D721Med (cell line): ENCODE results near the gene CDH16.
"Not testable (repeated sequence)": the region's sequence is repeated elsewhere in the genome, so short reads cannot be mapped to it uniquely, and the experiment has no call there.

Experiments
- DNase-seq: peaks from one replicate; pipeline ENCODE4 v3.0.0; 2011; ENCODE audit warnings: low spot score; ENCODE audit not compliant: insufficient read length
- FAIRE-seq: peaks from 2 replicates; lab custom pipeline; 2011; peaks lifted over from hg19 to GRCh38; lab: Jason Lieb, UNC
- TF ChIP-seq, protein P1 (sequence below): IDR thresholded peaks from 2 replicates; pipeline ENCODE4 v1.5.1; 2012; ENCODE audit warnings: mild to moderate bottlenecking, control low read depth; ENCODE audit not compliant: insufficient read depth; ENCODE audit errors: missing control alignments

Gene CDH16

DNA sequence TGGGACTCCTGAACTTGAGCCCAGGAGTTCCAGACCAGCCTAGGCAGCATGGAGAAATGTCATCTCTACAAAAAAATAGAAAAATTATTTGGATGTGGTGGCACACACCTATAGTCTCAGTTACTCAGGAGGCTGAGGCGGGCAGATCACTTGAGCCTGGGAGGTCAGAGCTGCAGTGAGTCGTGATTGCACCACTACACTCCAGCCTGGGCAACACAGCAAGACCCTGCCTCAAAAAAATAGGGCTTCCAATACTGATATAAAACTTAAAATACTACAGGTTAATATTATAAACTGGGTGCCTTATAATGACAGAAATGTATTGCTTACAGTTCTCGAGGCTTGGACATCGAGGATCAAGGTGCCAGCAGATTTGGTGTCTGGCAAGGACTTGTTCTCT is 27.3 kb upstream of the CDH16 start:
- DNase-seq (no peak), FAIRE-seq (no peak)
- TF ChIP-seq, protein P1, sequence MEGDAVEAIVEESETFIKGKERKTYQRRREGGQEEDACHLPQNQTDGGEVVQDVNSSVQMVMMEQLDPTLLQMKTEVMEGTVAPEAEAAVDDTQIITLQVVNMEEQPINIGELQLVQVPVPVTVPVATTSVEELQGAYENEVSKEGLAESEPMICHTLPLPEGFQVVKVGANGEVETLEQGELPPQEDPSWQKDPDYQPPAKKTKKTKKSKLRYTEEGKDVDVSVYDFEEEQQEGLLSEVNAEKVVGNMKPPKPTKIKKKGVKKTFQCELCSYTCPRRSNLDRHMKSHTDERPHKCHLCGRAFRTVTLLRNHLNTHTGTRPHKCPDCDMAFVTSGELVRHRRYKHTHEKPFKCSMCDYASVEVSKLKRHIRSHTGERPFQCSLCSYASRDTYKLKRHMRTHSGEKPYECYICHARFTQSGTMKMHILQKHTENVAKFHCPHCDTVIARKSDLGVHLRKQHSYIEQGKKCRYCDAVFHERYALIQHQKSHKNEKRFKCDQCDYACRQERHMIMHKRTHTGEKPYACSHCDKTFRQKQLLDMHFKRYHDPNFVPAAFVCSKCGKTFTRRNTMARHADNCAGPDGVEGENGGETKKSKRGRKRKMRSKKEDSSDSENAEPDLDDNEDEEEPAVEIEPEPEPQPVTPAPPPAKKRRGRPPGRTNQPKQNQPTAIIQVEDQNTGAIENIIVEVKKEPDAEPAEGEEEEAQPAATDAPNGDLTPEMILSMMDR: no peak

GRCh38 chr16:66944971-66945370 is 26.3 kb upstream of the CDH16 start:
- not testable (repeated sequence) for FAIRE-seq, DNase-seq

DNA sequence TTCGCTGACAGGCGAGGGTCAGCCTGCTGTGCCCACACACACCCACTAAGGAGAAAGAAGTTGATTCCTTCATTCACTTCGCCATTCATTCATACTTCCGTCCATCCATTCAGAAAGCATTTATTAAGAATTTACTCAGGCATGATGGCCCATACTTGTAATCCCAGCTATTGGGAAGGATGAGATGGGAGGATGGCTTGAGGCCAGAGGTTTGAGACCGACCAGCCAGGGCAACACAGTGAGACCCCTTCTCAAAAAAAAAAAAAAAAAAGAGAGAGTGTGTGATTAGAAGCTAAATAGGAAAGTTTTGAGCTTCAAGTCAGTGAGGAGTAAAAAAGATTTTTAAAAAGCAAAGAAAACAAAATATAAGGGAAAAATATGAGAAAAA is 25.4 kb upstream of the CDH16 start:
- FAIRE-seq (no peak), DNase-seq (no peak)
- TF ChIP-seq, protein P1: no peak

- FAIRE-seq (no peak), DNase-seq (no peak)
- TF ChIP-seq, protein P1: no peak
Observed at GRCh38 chr16:66943426-66944053, 24.9 kb upstream of the CDH16 start.

GRCh38 chr16:66942981-66943380 is 24.3 kb upstream of the CDH16 start:
- FAIRE-seq: no peak

DNA sequence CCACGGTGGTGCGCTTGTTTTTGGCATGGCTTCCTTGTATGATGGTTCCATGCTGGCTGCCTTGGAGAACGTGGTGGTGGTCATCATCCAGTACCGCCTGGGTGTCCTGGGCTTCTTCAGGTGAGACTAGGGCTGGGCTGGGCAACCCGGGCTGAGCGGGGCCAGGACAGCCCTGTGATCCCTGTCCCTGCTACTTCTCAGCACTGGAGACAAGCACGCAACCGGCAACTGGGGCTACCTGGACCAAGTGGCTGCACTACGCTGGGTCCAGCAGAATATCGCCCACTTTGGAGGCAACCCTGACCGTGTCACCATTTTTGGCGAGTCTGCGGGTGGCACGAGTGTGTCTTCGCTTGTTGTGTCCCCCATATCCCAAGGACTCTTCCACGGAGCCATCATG is 21.6 kb upstream of the CDH16 start:
- TF ChIP-seq, protein P1: no peak
- DNase-seq: no peak

More at GRCh38 chr16:66942981-66943380, 24.3 kb upstream of the CDH16 start:
- no peak for DNase-seq
- TF ChIP-seq, protein P1: no peak

GRCh38 chr16:66939366-66939765 is 20.7 kb upstream of the CDH16 start:
- FAIRE-seq (no peak), DNase-seq (no peak)

More for the DNA sequence above, 21.6 kb upstream of the CDH16 start:
- FAIRE-seq: no peak

More at GRCh38 chr16:66939366-66939765, 20.7 kb upstream of the CDH16 start:
- TF ChIP-seq, protein P1: no peak
